HFFc6 (cell line): ENCODE data around the gene CDK4. TPM values are rescaled to one million over a fixed set of nuclear protein-coding genes. Genes with fewer than 3 reads are reported as not detected.
"Not testable (repeated sequence)": the region's sequence is repeated elsewhere in the genome, so short reads cannot be mapped to it uniquely, and the experiment has no call there.

ENCODE experiments used
- DNase-seq: peaks from one replicate; pipeline ENCODE4 v3.0.0-alpha.2; 2018
- H3K27ac Mint-ChIP-seq: 2 replicates; pipeline ENCODE4 v1.8.0; 2020; ENCODE audit warnings: mild to moderate bottlenecking, mixed read lengths
- H3K27me3 Mint-ChIP-seq: 2 replicates; pipeline ENCODE4 v1.8.0; 2021; ENCODE audit warnings: mild to moderate bottlenecking, moderate library complexity, mixed read lengths; ENCODE audit not compliant: insufficient read depth
- H3K36me3 Mint-ChIP-seq: 2 replicates; pipeline ENCODE4 v1.8.0; 2021; ENCODE audit warnings: low read depth, mixed read lengths
- H3K4me1 Mint-ChIP-seq: 2 replicates; pipeline ENCODE4 v1.8.0; 2020; ENCODE audit warnings: low read depth, mixed read lengths
- H3K4me3 Mint-ChIP-seq: 2 replicates; pipeline ENCODE4 v1.8.0; 2020; ENCODE audit warnings: mild to moderate bottlenecking, moderate library complexity, mixed read lengths
- H3K9me3 Mint-ChIP-seq: 2 replicates; pipeline ENCODE4 v1.8.0; 2020; ENCODE audit warnings: mild to moderate bottlenecking, mixed read lengths
- CTCF ChIP-seq: fragments of 200-600 bp; sonication (generic); IDR thresholded peaks from 2 replicates; pipeline ENCODE4 v1.5.0; 2021; ENCODE audit warnings: antibody characterized with exemption, mild to moderate bottlenecking
- total RNA-seq, 6 experiments: library from RNA; stranded (reverse); fragmentation: NEBNext Ultra II Directional; extraction: Animal tissue kit (Norgen Biotek cat#: 25700); gene quantifications; 2 replicates in 1 of 6; 3 replicates in 5 of 6; pipeline ENCODE4 v1.2.3, GENCODE V29; 2021

The CDK4 gene
- total RNA-seq, 6 experiments from 2014 or later = 112 to 140 (median 116) TPM

GRCh38 chr12:57777367-57777766 lies 25.3 kb upstream of the CDK4 start:
- Mint-ChIP-seq H3K36me3 (peaks cover 19% of the 10 kb centered on the region), H3K4me1 (peaks cover 29% of the 10 kb centered on the region), H3K4me3 (no peak overlapping the region), H3K27me3 (peaks cover 4% of the 10 kb centered on the region; the same call in 1 of the 2 replicates), H3K27ac (no peak overlapping the region), H3K9me3 (no peaks in the 10 kb centered on the region)
- no peak for DNase-seq
- TF ChIP-seq CTCF = no peak

GRCh38 chr12:57776247-57776587 lies 24.1 kb upstream of the CDK4 start:
- H3K4me1 Mint-ChIP-seq = peaks cover 29% of the 10 kb centered on the region
- peaks cover 4% of the 10 kb centered on the region for H3K27me3 Mint-ChIP-seq
- no peak overlapping the region for H3K4me3 Mint-ChIP-seq
- no peak for DNase-seq
- TF ChIP-seq CTCF = no peak
- peaks cover 19% of the 10 kb centered on the region for H3K36me3 Mint-ChIP-seq
- H3K27ac Mint-ChIP-seq = no peak overlapping the region
- no peaks in the 10 kb centered on the region for H3K9me3 Mint-ChIP-seq

- peak; percentile 54 for TF ChIP-seq CTCF
- Mint-ChIP-seq H3K4me1 (peaks cover 34% of the 10 kb centered on the region), H3K27me3 (peaks cover 4% of the 10 kb centered on the region), H3K36me3 (peaks cover 20% of the 10 kb centered on the region), H3K4me3 (no peak overlapping the region), H3K9me3 (no peaks in the 10 kb centered on the region), H3K27ac (no peak overlapping the region)
- no peak for DNase-seq
These were observed 23.6 kb upstream of the CDK4 start for GRCh38 chr12:57775563-57776246.

- Mint-ChIP-seq H3K27me3 (peaks cover 4% of the 10 kb centered on the region), H3K4me3 (no peak overlapping the region), H3K36me3 (peaks cover 27% of the 10 kb centered on the region), H3K27ac (no peak overlapping the region), H3K4me1 (peaks cover 40% of the 10 kb centered on the region), H3K9me3 (no peaks in the 10 kb centered on the region)
- DNase-seq = no peak
- TF ChIP-seq CTCF = no peak
These were observed 22.9 kb upstream of the CDK4 start for GRCh38 chr12:57775044-57775443.

- not testable (repeated sequence) for H3K4me3 Mint-ChIP-seq, H3K9me3 Mint-ChIP-seq, H3K27ac Mint-ChIP-seq, DNase-seq, H3K27me3 Mint-ChIP-seq
- Mint-ChIP-seq H3K4me1 (peaks cover 40% of the 10 kb centered on the region), H3K36me3 (peaks cover 31% of the 10 kb centered on the region)
These were observed 22.5 kb upstream of the CDK4 start for GRCh38 chr12:57774634-57775033.

- peaks cover 35% of the 10 kb centered on the region for H3K36me3 Mint-ChIP-seq
- peak; percentile 30 for DNase-seq
These were observed 20.6 kb upstream of the CDK4 start, which contains the start of gene EEF1AKMT3 for GRCh38 chr12:57772429-57773322. EEF1AKMT3 (plus strand) TSS chr12:57772614; CDS start chr12:57772725, 111 bp downstream.

More at GRCh38 chr12:57772429-57773322, 20.6 kb upstream of the CDK4 start, which contains the start of gene EEF1AKMT3:
- Mint-ChIP-seq H3K27ac (peak within 1 kb of the TSS; percentile 100), H3K9me3 (no peaks in the 10 kb centered on the region), H3K27me3 (peaks cover 2% of the 10 kb centered on the region), H3K4me1 (peaks cover 35% of the 10 kb centered on the region), H3K4me3 (peak within 1 kb of the TSS; percentile 99)
- TF ChIP-seq CTCF = no peak
